ENCODE measurements around the gene RCBTB2.

RCBTB2 gene

GRCh38 chr13:48489666-48490065, 43.2 kb downstream of the RCBTB2 start:
- TF ChIP-seq CTCF (IDR thresholded peaks at IDR 0.05), result no peak
- Histone ChIP-seq H3K27ac (no peak overlapping the region), H3K4me3 (no peak overlapping the region), H3K9me3 (no peaks in the 10 kb centered on the region), H3K27me3 (no peaks in the 10 kb centered on the region), H3K4me1 (no peaks in the 10 kb centered on the region), H3K36me3 (peaks cover 0 to 17% (median 15%) of the 10 kb centered on the region in 3 donors)
- intact Hi-C loops (cut with DNase I; ENCODE audit: low total_unique reads), result no loop called here
- no peak for DNase-seq

DNA sequence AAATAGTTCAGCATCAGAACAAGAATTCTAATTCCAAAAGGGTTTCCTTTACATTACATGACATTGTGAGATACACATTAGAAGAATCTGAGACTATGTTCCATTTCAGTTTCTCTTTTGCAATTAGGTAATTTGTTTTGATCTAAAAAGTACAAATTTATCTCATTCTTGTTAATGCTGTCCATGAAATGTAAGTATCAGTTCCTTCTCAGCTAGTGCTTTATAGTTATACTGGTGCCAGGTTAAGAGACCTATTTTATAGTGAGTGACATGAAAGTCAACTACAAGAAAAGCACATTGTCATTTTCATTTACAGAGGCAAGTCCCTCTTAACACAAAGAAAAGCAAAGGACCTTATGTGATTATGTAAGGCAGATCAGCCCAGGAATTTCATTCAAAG, 43.9 kb downstream of the RCBTB2 start:
- Histone ChIP-seq H3K27ac (no peak overlapping the region), H3K27me3 (no peaks in the 10 kb centered on the region), H3K9me3 (no peaks in the 10 kb centered on the region), H3K4me3 (no peak overlapping the region), H3K4me1 (no peaks in the 10 kb centered on the region), H3K36me3 (peaks cover 0 to 17% (median 15%) of the 10 kb centered on the region in 3 donors)
- TF ChIP-seq CTCF (IDR thresholded peaks at IDR 0.05), result no peak
- DNase-seq, result no peak
- intact Hi-C loops (cut with DNase I; ENCODE audit: low total_unique reads), result no loop called here

GRCh38 chr13:48487968-48488367, 44.9 kb downstream of the RCBTB2 start:
- DNase-seq, result no peak
- no peaks in the 10 kb centered on the region for H3K27me3 ChIP-seq
- no peak overlapping the region for H3K27ac ChIP-seq
- intact Hi-C loops (cut with DNase I; ENCODE audit: low total_unique reads), result no loop called here
- no peak overlapping the region for H3K4me3 ChIP-seq
- no peak for TF ChIP-seq CTCF (IDR thresholded peaks at IDR 0.05)
- H3K9me3 ChIP-seq, result no peaks in the 10 kb centered on the region
- peaks cover 0 to 20% (median 15%) of the 10 kb centered on the region in 3 donors for H3K36me3 ChIP-seq
- no peaks in the 10 kb centered on the region for H3K4me1 ChIP-seq

- H3K4me1 ChIP-seq, result no peaks in the 10 kb centered on the region
Measured at GRCh38 chr13:48486836-48487235, 46.0 kb downstream of the RCBTB2 start.

GRCh38 chr13:48486362-48486761, 46.5 kb downstream of the RCBTB2 start:
- no peak for DNase-seq
- intact Hi-C loops (cut with DNase I; ENCODE audit: low total_unique reads), result no loop called here
- Histone ChIP-seq H3K27ac (no peak overlapping the region), H3K4me1 (no peaks in the 10 kb centered on the region), H3K36me3 (peaks cover 0 to 18% (median 15%) of the 10 kb centered on the region in 3 donors), H3K4me3 (no peak overlapping the region), H3K9me3 (no peaks in the 10 kb centered on the region), H3K27me3 (no peaks in the 10 kb centered on the region)
- TF ChIP-seq CTCF (IDR thresholded peaks at IDR 0.05), result no peak

More at GRCh38 chr13:48486836-48487235, 46.0 kb downstream of the RCBTB2 start:
- H3K4me3 ChIP-seq, result no peak overlapping the region
- H3K36me3 ChIP-seq, result peaks cover 0 to 18% (median 15%) of the 10 kb centered on the region in 3 donors
- intact Hi-C loops (cut with DNase I; ENCODE audit: low total_unique reads), result no loop called here
- no peaks in the 10 kb centered on the region for H3K27me3 ChIP-seq
- H3K27ac ChIP-seq, result no peak overlapping the region
- TF ChIP-seq CTCF (IDR thresholded peaks at IDR 0.05), result no peak
- no peak for DNase-seq
- H3K9me3 ChIP-seq, result no peaks in the 10 kb centered on the region

DNA sequence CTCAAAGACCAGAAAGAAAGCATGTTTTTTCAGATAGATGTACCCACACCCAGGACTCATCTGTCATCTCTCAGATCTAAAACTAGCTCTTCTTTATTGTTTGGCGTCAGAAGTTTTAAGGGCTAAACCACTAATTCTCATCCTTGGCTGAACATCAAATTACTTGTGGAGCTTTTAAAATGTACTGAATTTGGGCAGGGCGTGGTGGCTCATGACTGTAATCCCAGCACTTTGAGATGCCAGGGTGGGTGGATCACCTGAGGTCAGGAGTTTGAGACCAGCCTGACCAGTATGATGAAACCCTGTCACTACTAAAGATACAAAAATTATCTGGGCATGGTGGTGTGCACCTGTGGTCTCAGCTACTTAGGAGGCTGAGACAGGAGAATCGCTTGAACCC, 47.4 kb downstream of the RCBTB2 start:
- Histone ChIP-seq H3K4me3 (no peak overlapping the region), H3K4me1 (no peaks in the 10 kb centered on the region), H3K27ac (no peak overlapping the region), H3K9me3 (no peaks in the 10 kb centered on the region), H3K36me3 (peaks cover 0 to 18% (median 15%) of the 10 kb centered on the region in 3 donors), H3K27me3 (no peaks in the 10 kb centered on the region)
- intact Hi-C loops (cut with DNase I; ENCODE audit: low total_unique reads), result no loop called here
- DNase-seq, result no peak
- no peak for TF ChIP-seq CTCF (IDR thresholded peaks at IDR 0.05)

Measured in tibial artery (tissue), 4 donors.